Upper lobe of left lung (tissue), 4 donors: ENCODE data around the gene RPGRIP1L.

Experiments
- EP300 ChIP-seq, 4 donors: sonication (generic); formaldehyde crosslinking; IDR thresholded peaks; one replicate each; pipeline ENCODE4 v1.5.1; 2017; ENCODE audit warnings: antibody characterized with exemption in 4 of 4, control low read depth in 2 of 4
- POLR2A ChIP-seq, 4 donors: fragments of 450-650 bp; IDR thresholded peaks; one replicate each; pipeline ENCODE4 v1.5.1; 2016 to 2017; ENCODE audit warnings: antibody characterized with exemption in 4 of 4, mild to moderate bottlenecking in 2 of 4
- POLR2AphosphoS5 ChIP-seq, 2 donors: sonication (generic); formaldehyde crosslinking; IDR thresholded peaks; one replicate each; pipeline ENCODE4 v1.5.1; 2017; ENCODE audit warnings: antibody characterized with exemption in 2 of 2
- TF ChIP-seq, protein P1 (sequence below), 6 experiments: fragments of 450-650 bp in 4 of 6; fragments of 200-600 bp in 2 of 6; sonication (generic) in 2 of 6; IDR thresholded peaks; one replicate each; pipeline ENCODE4 v1.5.1; 2016 to 2019; ENCODE audit warnings: antibody characterized with exemption in 6 of 6

DNA sequence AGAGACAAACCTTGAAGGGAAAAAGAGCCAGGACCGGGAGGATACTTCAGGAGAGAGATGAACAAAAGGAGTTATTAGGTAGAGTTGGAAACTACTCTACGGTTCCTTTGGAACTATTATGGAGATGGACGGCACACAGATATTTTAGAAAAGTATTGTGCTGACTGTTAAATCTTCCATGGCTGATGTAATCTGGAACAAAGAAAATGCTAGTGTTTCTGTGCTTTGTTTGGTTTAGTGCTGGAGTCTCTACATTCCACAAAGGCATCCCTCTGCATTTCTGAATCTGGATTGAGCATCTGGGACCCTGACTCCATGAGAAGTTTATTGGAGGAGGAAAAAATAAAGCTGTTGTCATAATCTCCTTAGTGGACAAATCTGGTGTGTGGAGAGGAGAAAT lies 57.2 kb downstream of the RPGRIP1L start:
- TF ChIP-seq, protein P1, sequence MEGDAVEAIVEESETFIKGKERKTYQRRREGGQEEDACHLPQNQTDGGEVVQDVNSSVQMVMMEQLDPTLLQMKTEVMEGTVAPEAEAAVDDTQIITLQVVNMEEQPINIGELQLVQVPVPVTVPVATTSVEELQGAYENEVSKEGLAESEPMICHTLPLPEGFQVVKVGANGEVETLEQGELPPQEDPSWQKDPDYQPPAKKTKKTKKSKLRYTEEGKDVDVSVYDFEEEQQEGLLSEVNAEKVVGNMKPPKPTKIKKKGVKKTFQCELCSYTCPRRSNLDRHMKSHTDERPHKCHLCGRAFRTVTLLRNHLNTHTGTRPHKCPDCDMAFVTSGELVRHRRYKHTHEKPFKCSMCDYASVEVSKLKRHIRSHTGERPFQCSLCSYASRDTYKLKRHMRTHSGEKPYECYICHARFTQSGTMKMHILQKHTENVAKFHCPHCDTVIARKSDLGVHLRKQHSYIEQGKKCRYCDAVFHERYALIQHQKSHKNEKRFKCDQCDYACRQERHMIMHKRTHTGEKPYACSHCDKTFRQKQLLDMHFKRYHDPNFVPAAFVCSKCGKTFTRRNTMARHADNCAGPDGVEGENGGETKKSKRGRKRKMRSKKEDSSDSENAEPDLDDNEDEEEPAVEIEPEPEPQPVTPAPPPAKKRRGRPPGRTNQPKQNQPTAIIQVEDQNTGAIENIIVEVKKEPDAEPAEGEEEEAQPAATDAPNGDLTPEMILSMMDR (IDR thresholded peaks at IDR 0.05): no peak
- TF ChIP-seq EP300 (IDR thresholded peaks at IDR 0.05): no peak
- TF ChIP-seq POLR2A (IDR thresholded peaks at IDR 0.05): no peak
- no peak for TF ChIP-seq POLR2AphosphoS5 (IDR thresholded peaks at IDR 0.05)
